Lung microvascular endothelial cell (primary cell): ENCODE measurements around the gene COL6A3. TPM values are rescaled to one million over a fixed set of nuclear protein-coding genes. Genes with fewer than 3 reads are reported as not detected.
A peak's percentile ranks its signal among the peaks of the same experiment; 100 is the strongest.
"Not testable (repeated sequence)": the region's sequence is repeated elsewhere in the genome, so short reads cannot be mapped to it uniquely, and the experiment has no call there.

Experiments
- DNase-seq, 2 donors: peaks; one replicate each; pipeline versions ENCODE4 v3.0.0 to v3.0.0-alpha.2; 2010; ENCODE audit warnings: low read depth in 2 of 2
- total RNA-seq: library from RNA; depleted of rRNA; stranded (reverse); fragments of >200 nt; gene quantifications from 2 replicates; pipeline ENCODE4 v1.2.1, GENCODE V29; 2014

Gene COL6A3
- total RNA-seq, 1 donor from 2014 or later: 1.8 TPM

DNA sequence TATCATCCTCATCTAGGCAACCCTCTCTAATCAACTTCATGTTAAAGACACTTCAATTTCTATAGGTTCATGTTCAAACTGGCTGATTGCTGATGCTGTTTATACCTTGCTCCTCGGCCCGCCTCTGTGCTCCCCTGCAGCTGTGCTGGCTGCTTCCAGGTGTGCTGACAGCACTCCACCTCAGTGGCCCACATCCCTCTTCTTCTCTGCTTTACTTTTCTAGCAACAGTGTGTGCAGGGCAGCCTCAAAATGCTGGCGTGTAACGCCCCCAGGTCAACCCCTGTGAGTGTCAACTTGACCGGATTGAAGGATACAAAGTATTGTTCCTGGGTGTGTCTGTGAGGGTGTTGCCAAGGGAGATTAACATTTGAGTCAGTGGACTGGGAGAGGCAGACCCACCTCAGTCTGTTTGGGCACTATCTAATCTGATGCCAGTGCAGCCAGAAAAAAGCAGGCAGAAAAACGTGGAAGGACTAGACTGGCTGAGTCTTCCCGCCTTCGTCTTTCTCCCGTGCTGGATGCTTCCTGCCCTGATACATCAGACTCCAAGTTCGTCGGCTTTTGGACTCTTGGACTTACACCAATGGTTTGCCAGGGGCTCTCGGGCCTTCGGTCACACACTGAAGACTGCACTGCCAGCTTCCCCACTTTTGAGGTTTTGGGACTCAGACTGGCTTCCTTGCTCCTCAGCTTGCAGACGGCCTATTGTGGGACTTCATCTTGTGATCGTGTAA is 94.7 kb downstream of the COL6A3 start:
- no peak for DNase-seq

DNA sequence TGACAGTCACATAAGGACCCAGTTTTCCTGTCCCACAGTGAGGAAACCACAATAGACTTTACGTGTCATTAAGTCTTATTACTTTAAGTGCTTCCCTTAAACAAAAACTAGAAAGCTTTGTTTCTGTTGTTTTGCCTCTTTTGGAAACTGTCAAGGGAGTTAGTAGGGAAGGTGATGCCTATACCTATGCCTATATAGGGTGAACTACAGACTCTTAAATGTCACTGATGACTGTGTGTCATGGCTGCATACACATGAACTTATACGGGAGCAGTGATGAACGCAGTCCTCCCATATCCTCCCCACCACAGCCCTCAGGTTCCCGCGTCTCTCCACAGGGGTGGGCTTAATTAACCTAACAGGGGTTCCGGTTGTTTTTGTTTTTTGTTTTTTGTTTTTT is 97.6 kb downstream of the COL6A3 start:
- DNase-seq: no peak

DNA sequence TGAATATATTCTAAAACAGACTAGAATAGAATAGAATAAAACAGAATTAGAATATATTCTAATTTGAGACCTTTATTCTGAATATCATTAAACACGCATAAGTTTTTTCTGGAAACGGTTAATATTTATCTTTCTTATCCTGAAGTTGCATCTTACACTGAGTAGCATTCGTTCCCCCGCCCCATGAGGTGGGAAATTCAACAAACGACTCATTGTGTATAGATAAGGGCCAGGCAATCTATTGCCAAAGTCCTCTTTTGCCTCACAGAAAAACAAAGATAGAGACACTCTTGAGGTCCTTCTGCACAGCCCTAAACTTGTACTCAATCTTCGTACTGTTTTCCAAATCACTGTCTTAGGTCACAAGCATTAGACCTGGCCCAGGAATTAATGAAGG is 98.1 kb downstream of the COL6A3 start:
- no peak for DNase-seq

DNA sequence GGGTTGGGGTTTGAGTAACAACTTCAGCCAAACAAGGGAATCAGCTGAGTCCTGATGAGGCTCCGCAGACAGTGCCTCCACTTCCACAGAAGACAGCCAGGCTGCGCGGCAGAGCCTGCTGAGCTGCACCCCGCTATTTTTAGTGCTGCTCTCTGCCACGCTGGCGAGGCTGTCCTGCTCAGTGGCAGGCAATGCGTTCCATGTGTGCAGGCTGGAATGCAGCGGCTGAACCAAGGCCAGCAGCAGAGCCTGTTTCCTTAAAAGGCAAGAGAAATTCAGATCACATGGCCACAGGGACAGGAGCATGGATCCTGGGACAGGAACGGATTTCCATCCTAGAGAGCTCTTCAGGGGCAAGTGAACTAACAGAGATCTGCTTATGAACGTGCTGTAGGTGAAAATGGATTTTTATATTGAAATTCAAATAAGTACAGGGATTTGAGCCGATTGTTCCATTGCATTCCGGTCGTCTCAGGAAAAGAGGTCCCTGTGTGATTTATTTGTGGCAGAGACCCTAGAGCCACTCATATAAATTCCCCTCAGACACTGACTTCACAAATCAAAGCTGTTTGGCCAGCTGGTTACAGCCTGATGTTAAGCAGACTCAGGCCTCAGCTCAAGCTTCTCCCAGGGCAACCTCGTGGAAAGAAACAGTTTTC is 98.7 kb downstream of the COL6A3 start:
- DNase-seq: peak; percentile 74 to 86

DNA sequence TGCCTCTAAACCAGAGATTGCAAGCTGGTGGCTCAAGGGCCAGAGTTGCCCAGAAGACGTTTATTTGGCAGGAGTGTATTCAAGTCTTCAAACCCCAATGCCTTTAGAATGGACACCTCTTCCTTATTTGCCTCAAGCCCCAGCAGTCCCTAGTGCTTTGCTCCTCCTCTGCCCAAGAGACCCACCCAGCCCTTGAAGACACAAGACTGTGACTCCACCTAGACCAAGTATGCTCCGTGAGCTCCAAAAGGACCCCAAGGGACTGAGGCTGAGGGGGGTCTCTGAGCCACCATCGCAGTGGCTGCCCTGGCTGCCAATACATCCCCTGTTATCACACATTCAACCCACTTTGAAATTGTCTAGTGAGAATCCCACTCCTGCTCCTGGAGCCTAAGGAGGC is 99.3 kb downstream of the COL6A3 start:
- no peak for DNase-seq

DNA sequence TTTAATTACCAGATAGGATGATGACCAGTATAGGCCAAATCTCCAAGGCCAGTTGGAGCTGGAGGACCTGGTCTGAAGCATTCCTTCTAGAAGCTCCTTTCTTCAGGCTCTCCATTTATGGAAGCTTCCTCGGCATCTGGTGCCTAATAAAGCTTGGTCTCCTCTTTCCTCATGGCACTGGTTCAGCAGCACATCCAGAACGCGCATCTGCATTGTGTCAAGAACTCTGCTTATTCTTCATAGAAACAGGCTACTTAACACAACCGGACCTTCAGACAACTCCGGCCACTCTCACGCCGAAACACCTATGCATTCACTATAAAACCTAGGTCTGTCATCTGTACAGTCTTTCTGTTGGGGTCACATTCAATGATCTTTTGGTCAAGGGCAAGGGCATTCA is 99.8 kb downstream of the COL6A3 start:
- DNase-seq: no peak

DNA sequence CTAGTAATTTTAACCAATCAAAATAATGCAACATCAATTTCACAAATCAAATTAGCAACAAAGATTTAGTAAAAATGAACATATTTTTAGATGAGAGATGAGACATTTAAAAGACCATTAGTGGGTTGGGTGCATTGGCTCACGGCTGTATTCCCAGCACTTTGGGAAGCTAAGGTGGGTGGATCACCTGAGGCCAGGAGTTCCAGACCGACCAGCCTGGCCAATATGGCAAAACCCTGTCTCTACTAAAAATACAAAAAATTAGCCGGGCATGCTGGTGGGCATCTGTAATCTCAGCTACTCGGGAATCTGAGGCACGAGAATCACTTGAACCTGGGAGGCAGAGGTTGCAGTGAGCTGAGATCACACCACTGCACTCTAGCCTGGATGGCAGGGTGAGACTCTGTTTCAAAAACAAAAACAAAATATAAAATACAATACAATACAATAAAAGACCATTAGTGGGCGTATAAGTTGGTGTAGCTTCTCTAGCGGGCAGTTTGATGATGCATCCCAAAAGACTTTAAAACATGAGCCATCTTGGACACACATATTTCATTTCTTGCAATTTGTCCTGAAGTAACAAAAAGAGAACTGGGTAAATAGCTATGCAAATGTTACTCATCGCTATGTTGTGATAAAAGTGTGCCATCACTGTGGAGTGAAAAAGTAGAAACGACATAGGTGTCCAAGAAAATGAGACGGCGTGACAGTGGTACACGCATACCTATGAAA is 101.8 kb downstream of the COL6A3 start:
- no peak for DNase-seq

DNA sequence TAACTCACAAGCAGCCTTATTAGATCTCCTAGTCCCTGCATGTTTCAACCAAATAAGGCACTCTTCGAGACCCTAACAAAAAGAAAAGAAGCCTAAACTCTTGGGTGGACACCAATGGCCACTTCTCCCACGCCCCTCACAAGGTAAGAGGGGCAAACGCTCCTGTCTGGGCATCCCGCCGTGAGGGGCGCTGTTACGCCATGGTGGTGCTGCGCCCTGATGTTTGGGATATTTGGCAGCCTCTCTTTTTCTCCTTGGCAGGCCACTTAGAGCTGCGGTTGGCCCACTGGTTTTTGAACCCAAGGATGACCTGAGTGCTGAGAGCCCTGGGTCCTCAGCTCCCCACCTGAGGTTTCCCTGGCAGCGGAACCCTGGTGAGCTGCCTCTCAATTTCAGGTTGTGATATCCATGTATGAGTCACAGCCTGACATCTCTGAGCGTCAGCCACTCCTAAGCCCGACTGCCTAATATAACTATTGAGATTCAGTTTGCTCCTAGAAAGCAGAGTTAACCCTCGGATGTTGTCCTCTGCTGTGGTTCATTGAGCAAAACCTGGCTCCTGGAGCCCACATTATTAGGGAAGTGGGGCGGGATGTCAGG is 103.3 kb downstream of the COL6A3 start:
- DNase-seq: no peak

DNA sequence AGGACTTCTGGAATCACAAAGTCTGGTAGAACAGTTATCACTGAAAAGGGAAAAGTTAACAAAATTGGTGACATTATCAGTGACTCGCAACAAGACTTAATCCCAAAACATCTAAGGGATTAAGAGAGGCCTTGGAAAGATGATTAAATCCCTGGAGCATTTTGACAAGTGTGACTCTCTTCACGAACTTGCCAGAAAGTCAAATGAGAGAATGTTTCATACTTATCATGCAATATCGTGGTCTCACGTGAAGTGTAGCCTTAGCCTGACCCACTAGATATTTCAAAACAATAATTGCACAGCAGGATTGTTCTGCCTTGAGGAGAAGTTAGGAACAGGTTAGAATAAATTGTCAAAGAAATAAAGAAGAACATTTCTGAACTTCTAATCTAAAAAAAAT is 104.5 kb downstream of the COL6A3 start:
- DNase-seq: no peak

DNA sequence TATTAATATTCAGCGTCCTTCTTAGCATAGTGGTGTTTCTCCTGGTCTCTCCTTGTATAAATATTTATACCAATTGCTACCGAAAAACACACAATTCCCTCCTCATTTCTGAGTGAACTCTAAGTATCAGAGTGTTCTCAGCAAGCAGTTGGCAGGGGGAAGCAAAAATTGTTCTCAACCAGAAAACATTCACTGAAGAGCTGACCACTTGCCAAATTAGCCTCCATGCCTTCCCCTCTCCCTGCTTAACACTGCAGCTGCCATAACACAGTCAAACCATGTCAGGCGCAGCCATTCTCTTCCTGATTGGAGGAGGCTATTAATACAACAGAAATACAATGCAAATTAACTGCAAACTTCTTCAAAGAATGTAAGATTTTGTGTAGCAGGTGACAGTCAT is 105.0 kb downstream of the COL6A3 start:
- no peak for DNase-seq

DNA sequence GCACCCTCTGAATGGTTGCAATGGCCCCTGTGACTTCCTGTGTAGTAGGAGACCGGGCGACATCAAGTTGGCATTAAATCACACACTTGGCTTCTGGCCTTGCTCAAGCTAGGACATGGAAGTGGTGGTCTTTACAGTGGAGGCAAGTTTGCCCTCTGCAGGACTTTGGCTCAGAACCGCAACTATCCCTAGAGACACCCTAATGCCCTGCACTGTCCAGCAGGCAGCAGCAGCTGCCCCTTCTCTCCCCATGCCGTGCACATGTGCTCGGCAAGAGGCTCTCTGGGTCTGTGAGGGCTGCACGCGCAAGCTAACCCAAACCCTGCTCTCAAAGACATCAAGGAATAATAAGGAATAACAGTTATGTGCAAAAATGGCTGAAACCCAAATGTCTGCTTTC is 106.5 kb downstream of the COL6A3 start:
- no peak for DNase-seq

DNA sequence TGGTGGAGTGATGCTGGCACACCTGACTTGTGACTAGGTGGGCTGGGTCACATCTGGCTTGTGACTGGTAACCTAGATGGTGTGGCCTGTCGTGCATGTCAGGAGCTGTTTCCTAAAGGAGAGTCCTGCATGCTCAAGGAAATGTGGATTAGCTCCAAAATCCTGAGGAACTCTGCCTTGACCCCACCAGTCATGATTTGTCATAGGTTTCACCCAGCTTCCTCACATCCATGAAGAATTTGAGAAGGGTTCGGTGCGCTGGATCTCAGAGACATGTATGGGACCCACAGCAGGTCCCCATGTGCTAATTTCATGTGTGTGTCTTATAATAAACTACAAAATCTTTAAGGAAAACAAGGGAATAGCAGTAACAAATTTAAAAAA is 107.2 kb downstream of the COL6A3 start:
- DNase-seq: peak in 1 of 2 donors; percentile 38

DNA sequence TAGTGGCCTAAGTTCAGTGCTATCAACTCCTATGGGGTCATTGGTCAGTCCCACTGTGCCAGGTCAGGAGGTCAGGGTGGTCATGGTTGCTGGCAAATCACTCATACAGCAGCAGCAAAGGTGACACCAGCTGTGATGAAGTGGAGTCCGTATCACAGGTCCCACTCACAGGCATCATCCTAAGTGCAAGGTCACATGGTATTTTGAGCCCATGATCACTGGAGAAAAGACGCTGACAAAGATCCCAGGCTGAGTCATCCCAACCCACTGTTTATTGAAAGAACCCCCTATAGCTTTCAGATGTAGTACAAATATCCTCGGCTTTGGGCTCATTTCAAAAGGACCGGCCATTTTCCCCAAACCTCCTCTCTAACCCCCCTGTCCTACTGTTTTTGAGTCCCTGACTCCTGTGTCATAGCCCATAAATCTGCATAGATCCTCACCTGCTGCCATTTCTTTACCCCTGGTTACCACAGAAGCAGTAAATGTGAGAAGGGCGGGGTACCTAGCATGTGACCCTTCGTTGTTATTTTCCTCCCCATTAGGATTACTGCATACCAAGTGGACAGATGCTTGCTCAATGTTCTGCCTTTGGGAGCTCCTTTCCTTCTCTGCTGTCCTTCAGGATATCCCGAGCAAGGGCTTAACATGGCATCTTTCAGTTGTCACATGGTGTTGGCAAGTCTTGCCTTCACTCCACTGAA is 107.7 kb downstream of the COL6A3 start:
- peak in 1 of 2 donors; percentile 33 for DNase-seq

DNA sequence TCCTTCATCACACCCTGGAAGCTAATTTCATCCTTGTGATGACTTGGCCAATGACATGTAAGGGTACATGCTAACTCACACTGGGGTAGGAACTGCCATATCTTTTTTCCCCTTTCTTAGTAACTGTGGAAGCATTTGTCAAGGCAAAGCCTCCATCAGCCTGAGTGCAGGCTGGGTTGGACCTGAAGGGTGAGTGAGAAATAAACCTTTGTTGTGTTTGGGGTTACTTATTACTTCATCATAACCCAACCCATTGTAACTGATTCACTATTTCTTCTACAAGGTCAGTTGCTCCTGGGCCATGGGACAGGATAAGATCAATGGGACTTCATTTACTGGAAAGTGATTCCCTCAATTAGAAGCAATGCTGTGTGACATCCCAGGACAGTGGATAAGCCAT is 108.4 kb downstream of the COL6A3 start:
- DNase-seq: no peak

DNA sequence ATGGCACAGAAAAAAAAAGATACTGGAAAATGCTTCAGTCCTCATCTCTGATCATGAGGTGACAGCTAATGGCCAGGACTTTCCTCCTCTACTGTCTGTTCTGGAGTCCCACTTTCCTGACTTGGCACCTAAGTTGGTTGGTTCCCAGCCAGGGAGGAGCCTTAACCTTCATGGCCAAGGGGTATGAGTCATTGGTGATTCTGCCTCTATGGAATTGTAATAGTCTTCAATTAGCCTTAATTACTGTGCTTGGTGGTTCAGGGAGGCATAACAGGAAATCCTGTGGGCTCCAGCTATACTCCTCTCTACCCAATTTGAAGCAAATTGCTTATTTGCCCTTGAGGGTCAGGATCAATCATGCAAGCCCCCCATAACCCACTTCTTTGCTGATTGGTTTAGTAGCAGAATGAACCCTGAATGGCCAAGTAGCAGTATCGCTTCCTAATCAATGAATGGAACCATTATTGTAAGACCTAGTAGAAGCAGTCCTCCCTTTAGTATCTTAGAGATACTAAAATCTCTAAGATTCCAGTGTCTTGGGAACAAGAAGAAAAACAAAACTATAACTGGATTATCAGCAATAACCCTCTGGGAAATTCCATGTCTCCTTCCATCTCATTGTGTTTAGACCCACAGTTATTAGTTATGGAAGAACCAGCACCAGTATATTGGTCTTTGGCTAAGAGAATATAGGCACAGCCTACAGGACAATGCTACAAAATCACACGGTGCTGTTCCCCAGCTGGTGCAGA is 109.0 kb downstream of the COL6A3 start:
- peak in 1 of 2 donors; percentile 79 for DNase-seq

DNA sequence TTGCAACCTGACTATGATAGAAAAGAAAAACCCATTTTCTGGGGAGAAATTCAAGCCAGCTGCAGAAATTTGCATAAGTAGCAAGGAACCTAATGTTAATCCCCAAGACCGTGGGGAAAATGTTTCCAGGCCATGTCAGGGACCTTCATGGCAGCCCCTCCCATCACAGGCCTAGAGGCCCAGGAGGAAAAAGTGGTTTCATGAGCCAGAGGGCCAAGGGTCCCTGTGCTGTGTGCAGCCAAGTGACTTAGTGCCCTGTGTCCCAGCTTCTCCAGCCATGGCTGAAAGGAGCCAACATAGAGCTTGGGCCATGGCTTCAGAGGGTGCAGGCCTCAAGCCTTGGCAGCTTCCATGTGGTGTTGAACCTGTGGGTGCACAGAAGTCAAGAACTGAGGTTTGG is 110.7 kb downstream of the COL6A3 start:
- not testable (repeated sequence) for DNase-seq

DNA sequence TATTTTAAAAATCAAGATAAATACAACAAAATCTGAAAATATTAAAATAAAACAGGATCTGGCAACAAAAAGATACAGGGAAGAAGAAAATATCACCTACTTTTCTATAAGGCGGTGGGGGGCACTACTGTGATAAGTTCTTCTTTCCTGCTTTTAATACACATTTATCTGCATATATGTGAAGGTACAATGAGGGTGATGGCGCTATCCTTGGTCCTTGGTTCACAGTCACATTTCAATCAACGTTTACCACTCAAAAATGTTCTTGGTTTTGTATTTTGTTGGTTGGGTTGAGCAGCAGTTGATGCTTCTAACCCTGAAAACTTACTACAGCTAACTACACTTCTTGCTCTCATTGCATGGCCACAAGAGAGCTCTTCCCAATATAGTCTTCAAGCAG is 112.4 kb downstream of the COL6A3 start:
- no peak for DNase-seq

DNA sequence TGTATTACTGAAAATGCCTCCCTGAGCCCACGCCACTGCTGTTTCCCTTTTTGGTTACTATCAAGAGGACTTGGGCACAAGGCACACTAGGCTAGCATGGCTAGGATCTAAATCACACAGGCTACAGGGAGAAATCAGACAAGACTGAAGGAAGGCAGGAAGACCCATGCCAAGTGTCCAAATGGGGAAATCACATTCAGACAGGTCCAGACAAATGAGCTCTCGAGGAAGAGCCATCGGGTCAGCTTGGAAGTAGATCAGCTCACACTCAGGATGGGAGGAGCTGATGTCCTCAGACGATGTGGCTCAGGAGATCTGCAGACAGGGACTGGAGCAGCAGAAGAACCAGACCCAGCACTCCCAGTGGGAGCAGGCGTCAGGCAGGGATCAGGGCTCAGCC is 113.2 kb downstream of the COL6A3 start:
- DNase-seq: no peak

DNA sequence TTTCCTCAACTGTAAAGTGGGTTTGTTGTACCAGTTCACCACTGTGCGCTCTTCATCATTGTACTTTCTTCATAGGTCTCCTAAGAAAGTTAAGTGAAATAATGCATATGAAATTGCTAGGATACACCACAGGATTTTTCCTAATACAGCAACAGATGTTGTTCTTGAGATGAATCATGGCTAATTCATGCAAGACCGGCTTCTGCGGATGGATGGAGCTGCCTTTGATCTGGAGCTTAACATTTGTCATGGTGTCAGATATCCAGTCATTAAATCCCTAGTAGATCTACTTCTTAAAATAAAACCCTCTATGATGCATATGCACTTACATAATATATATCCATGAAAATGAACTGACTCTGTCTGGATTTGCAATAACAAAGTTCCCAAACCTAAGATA is 114.1 kb downstream of the COL6A3 start:
- DNase-seq: peak in 1 of 2 donors; percentile 86

DNA sequence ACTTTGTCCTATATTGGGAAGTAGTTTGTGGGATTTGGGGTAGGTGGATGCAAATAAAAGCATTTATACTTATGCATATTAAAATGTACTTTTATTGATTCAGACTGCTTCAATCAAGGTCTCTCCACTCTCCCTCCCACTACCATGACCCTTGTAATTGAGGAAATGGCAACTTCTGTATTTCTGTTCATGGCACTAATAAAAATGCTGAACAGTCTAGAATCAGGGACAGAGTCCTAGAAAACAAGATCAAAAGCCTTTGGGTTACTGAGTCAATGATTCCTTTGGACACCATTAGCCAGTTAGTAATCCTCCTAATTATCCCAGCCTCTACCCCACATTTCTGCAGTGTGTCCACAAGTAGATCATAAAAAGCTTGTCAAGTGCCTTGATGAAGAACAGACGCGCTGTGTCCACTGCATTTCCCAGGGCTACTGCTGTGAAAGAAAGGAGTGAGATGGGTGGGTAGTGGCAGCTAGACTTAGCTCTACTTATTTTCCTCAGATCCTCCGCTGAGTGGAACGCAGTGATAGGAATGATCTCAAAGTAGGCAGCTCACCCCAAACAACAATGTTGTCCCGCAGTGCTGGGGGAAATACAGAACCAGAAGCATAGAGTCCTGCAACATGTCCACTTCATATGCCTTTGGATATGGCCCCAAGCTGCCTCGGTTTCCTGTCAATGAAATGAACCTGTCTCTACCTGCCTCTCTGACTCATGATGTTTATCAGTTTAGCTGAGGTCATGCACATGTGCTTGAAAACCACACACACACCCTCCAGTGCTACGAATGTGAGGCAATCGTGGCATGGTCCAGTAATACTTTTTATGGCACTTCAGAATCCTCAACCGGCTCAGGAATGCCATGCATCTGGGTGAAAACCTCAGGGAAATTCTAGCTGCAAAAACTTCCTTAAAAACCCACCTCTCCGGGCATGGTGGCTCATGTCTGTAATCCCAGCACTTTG is 115.5 kb downstream of the COL6A3 start:
- no peak for DNase-seq
